ENCODE results near the gene SOX5. TPM values are rescaled to one million over a fixed set of nuclear protein-coding genes. Genes with fewer than 3 reads are reported as not detected.

The SOX5 gene
- total and polyA plus RNA-seq, 9 of the 15 experiments (the other 6 are each of a cell fraction or from before 2014, with no cell fraction given): 8.3 to 16.5 (median 11.9) TPM

- TF ChIP-seq CLOCK (CRISPR knock-in tag; IDR thresholded peaks at IDR 0.05; ENCODE audit: borderline replicate concordance) (no peak), NR3C1 (CRISPR knock-in tag; IDR thresholded peaks at IDR 0.05) (no peak), CEBPB (tag; IDR thresholded peaks at IDR 0.05) (peak; percentile 94), ZNF143 (CRISPR knock-in tag; IDR thresholded peaks at IDR 0.05) (no peak), RAD51 (IDR thresholded peaks at IDR 0.05; ENCODE audit: borderline replicate concordance, low read depth) (peak; percentile 48; the same call in 1 of the 2 replicates), EWSR1 (IDR thresholded peaks at IDR 0.05; ENCODE audit: borderline replicate concordance, low read depth, partially characterized antibody) (no peak), EP400 (IDR thresholded peaks at IDR 0.05) (peak; percentile 82), NFXL1 (CRISPR knock-in tag; IDR thresholded peaks at IDR 0.05) (no peak), NCOA1 (IDR thresholded peaks at IDR 0.05; ENCODE audit: low read depth) (peak; percentile 81), C11orf30 (IDR thresholded peaks at IDR 0.05; ENCODE audit: low read depth) (peak; percentile 57; the same call in 1 of the 2 replicates), MAFK (IDR thresholded peaks at IDR 0.05; ENCODE audit: low read length) (0 out of 2 replicates have a peak, but pooled peaks have one; percentile 43)
- TF ChIP-seq, protein P1, sequence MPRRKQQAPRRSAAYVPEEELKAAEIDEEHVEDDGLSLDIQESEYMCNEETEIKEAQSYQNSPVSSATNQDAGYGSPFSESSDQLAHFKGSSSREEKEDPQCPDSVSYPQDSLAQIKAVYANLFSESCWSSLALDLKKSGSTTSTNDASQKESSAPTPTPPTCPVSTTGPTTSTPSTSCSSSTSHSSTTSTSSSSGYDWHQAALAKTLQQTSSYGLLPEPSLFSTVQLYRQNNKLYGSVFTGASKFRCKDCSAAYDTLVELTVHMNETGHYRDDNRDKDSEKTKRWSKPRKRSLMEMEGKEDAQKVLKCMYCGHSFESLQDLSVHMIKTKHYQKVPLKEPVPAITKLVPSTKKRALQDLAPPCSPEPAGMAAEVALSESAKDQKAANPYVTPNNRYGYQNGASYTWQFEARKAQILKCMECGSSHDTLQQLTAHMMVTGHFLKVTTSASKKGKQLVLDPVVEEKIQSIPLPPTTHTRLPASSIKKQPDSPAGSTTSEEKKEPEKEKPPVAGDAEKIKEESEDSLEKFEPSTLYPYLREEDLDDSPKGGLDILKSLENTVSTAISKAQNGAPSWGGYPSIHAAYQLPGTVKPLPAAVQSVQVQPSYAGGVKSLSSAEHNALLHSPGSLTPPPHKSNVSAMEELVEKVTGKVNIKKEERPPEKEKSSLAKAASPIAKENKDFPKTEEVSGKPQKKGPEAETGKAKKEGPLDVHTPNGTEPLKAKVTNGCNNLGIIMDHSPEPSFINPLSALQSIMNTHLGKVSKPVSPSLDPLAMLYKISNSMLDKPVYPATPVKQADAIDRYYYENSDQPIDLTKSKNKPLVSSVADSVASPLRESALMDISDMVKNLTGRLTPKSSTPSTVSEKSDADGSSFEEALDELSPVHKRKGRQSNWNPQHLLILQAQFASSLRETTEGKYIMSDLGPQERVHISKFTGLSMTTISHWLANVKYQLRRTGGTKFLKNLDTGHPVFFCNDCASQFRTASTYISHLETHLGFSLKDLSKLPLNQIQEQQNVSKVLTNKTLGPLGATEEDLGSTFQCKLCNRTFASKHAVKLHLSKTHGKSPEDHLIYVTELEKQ (CRISPR knock-in tag; IDR thresholded peaks at IDR 0.05): no peak
- TF ChIP-seq, protein P2, sequence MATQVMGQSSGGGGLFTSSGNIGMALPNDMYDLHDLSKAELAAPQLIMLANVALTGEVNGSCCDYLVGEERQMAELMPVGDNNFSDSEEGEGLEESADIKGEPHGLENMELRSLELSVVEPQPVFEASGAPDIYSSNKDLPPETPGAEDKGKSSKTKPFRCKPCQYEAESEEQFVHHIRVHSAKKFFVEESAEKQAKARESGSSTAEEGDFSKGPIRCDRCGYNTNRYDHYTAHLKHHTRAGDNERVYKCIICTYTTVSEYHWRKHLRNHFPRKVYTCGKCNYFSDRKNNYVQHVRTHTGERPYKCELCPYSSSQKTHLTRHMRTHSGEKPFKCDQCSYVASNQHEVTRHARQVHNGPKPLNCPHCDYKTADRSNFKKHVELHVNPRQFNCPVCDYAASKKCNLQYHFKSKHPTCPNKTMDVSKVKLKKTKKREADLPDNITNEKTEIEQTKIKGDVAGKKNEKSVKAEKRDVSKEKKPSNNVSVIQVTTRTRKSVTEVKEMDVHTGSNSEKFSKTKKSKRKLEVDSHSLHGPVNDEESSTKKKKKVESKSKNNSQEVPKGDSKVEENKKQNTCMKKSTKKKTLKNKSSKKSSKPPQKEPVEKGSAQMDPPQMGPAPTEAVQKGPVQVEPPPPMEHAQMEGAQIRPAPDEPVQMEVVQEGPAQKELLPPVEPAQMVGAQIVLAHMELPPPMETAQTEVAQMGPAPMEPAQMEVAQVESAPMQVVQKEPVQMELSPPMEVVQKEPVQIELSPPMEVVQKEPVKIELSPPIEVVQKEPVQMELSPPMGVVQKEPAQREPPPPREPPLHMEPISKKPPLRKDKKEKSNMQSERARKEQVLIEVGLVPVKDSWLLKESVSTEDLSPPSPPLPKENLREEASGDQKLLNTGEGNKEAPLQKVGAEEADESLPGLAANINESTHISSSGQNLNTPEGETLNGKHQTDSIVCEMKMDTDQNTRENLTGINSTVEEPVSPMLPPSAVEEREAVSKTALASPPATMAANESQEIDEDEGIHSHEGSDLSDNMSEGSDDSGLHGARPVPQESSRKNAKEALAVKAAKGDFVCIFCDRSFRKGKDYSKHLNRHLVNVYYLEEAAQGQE (IDR thresholded peaks at IDR 0.05; ENCODE audit: borderline replicate concordance): no peak; the same call in 1 of the 2 replicates
- TF ChIP-seq, protein P2 (CRISPR knock-in tag; IDR thresholded peaks at IDR 0.05; ENCODE audit: low read depth): no peak
Observed at GRCh38 chr12:23559268-23559753, 390.2 kb downstream of the SOX5 start (continued).
